Activated CD4-positive, alpha-beta memory T cell treated with anti-CD3 and anti-CD28 coated beads for 36 hours (primary cell): ENCODE results near the gene LSM5. TPM values are rescaled to one million over a fixed set of nuclear protein-coding genes. Genes with fewer than 3 reads are reported as not detected.
"Not testable (repeated sequence)": the region's sequence is repeated elsewhere in the genome, so short reads cannot be mapped to it uniquely, and the experiment has no call there.

Source experiments
- CTCF ChIA-PET: fragments of 350-600 bp; sonication (Branson Sonifier 250); formaldehyde crosslinking; loops from one replicate; lab custom pipeline; 2021; ENCODE audit warnings: antibody characterized with exemption, inconsistent platforms; lab: Charles Lee
- POLR2A ChIA-PET: fragments of 350-600 bp; sonication (Branson Sonifier 250); formaldehyde crosslinking; loops from one replicate; lab custom pipeline; 2021; ENCODE audit warnings: antibody characterized with exemption; lab: Charles Lee
- DNase-seq: peaks from one replicate; pipeline ENCODE4 v3.0.0-alpha.2; 2020
- H3K27ac Mint-ChIP-seq: one replicate; pipeline ENCODE4 v1.8.0; 2021; ENCODE audit warnings: mixed read lengths
- H3K27me3 Mint-ChIP-seq: one replicate; pipeline ENCODE4 v1.8.0; 2021; ENCODE audit warnings: mixed read lengths
- H3K36me3 Mint-ChIP-seq: one replicate; pipeline ENCODE4 v1.8.0; 2021; ENCODE audit warnings: mixed read lengths
- H3K4me1 Mint-ChIP-seq: one replicate; pipeline ENCODE4 v1.8.0; 2021; ENCODE audit warnings: low read depth, mixed read lengths
- H3K4me3 Mint-ChIP-seq: one replicate; pipeline ENCODE4 v1.8.0; 2021; ENCODE audit warnings: mild to moderate bottlenecking, mixed read lengths
- H3K9me3 Mint-ChIP-seq: one replicate; pipeline ENCODE4 v1.8.0; 2021; ENCODE audit warnings: mixed read lengths
- intact Hi-C: fragments of 100-400 bp; cut with micrococcal nuclease; formaldehyde crosslinking; loops from one replicate; pipeline ENCODE4 v1.15.1; 2023
- total RNA-seq, 2 experiments: library from RNA; stranded (reverse); gene quantifications; one replicate each; pipeline ENCODE4 v1.2.3, GENCODE V29; 2021

Gene LSM5
- total RNA-seq, 2 experiments from 2014 or later = 111 to 120 TPM

DNA sequence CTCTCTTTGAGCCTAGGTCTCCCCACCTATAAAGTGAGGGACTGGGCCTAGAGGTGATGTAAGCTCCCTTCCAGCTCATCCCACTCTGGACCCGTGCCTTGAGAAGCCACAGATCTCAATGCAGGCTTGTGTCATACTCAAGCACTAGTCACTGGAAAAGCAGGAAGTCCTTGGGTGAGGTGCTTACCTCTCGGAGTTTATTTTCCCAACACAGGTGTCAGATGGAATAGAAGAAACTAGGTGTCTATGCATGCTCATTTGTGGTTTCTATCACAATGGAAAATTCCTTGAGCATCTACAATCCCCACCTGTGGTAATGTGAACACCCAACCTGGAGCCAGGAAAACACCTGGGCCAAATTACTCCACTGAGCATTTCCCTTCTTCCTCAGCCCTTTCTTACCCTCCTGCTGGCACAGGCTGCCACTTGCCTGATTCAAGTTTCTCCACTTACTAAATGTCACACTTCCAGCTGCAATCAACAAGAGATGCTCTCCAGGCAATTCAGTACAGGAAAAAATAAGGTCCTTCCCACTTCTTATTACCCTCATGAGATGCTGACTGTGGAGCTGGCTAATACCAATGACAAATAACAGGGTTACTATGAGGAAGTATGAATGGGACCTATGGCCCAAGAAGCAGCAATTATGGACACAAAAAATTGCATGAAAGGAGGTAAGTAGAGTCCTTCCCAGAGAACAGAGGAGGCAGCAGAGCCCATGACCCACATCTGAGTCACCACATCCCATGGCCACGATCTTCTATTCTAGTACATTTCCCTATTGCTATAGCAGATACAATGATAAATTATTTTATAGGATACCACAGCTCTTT lies 13.1 kb downstream of the LSM5 start:
- CTCF ChIA-PET = interaction anchor here (0.9 kb wide), 1 partner anchor 268 kb away, joined by 3 read pairs; no protein-coding TSS in a partner anchor
- H3K4me3 Mint-ChIP-seq = no peak overlapping the region
- H3K27me3 Mint-ChIP-seq = peaks cover 2% of the 10 kb centered on the region
- no peaks in the 10 kb centered on the region for H3K9me3 Mint-ChIP-seq
- H3K27ac Mint-ChIP-seq = no peak overlapping the region
- POLR2A ChIA-PET = interaction anchor here (0.5 kb wide), 1 partner anchor 318 kb away, joined by 3 read pairs; no protein-coding TSS in a partner anchor
- DNase-seq = no peak
- no peaks in the 10 kb centered on the region for H3K4me1 Mint-ChIP-seq
- intact Hi-C loops = no loop called here
- no peaks in the 10 kb centered on the region for H3K36me3 Mint-ChIP-seq

DNA sequence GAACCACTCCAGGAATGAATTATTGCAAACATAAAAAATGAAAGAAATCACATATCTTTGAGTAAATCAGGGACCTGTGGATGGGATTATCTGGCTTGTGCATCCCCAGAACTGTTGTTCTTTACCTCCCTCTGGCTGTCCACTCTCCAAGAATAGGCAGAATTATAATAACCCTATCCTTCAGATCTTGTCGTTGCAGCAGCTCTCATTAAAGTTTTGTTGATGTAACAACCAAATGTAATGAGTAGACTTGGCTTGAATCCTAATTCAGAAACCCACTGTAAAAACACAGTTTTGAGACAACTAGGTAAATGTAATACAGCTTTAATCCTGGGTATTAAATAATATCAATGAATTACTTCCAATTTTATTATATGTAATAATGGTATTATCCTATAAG lies 16.2 kb downstream of the LSM5 start:
- Mint-ChIP-seq H3K4me1 (no peaks in the 10 kb centered on the region), H3K36me3 (no peaks in the 10 kb centered on the region), H3K27ac (no peak overlapping the region), H3K4me3 (no peak overlapping the region), H3K27me3 (peaks cover 3% of the 10 kb centered on the region), H3K9me3 (no peaks in the 10 kb centered on the region)
- no peak for DNase-seq
- CTCF ChIA-PET = interaction anchor here (1.0 kb wide), 1 partner anchor 17 kb away, joined by 3 read pairs; no protein-coding TSS in a partner anchor
- POLR2A ChIA-PET = no interaction called here
- intact Hi-C loops = no loop called here

- POLR2A ChIA-PET = no interaction called here
- intact Hi-C loops = no loop called here
These were observed 18.2 kb downstream of the LSM5 start for GRCh38 chr7:32472015-32472414.

DNA sequence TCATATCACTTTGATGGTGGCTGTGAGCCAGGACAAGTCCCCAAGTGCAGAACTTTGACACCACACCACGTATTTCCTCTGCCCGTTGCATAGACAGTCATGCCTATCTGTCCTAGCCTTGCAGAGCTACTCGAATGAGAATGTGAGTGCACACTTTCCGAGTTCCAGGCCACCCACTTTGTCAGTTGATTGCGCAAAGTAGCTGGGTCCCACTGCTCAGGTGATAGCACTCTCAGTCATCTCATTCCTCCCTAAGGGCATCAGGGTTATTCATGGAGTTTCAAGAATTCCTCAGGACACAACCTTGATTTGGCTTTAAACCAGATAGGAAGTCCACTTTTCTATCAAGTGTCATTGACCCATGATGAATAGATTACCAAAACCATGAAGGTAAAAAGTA lies 19.3 kb downstream of the LSM5 start:
- DNase-seq = no peak

More at GRCh38 chr7:32472015-32472414, 18.2 kb downstream of the LSM5 start:
- CTCF ChIA-PET = no interaction called here
- Mint-ChIP-seq H3K27ac (no peak overlapping the region), H3K4me3 (no peak overlapping the region), H3K4me1 (no peaks in the 10 kb centered on the region), H3K36me3 (no peaks in the 10 kb centered on the region), H3K27me3 (peaks cover 3% of the 10 kb centered on the region), H3K9me3 (no peaks in the 10 kb centered on the region)
- DNase-seq = no peak

GRCh38 chr7:32470004-32470403 lies 20.2 kb downstream of the LSM5 start:
- H3K27ac Mint-ChIP-seq, CTCF ChIA-PET, H3K27me3 Mint-ChIP-seq, DNase-seq, H3K9me3 Mint-ChIP-seq, H3K4me1 Mint-ChIP-seq, POLR2A ChIA-PET, intact Hi-C loops, H3K36me3 Mint-ChIP-seq, H3K4me3 Mint-ChIP-seq: not testable (repeated sequence)

More for the DNA sequence above, 19.3 kb downstream of the LSM5 start:
- intact Hi-C loops = no loop called here
- no peaks in the 10 kb centered on the region for H3K4me1 Mint-ChIP-seq
- CTCF ChIA-PET = no interaction called here
- no peak overlapping the region for H3K4me3 Mint-ChIP-seq
- peaks cover 3% of the 10 kb centered on the region for H3K27me3 Mint-ChIP-seq
- no peaks in the 10 kb centered on the region for H3K9me3 Mint-ChIP-seq
- H3K36me3 Mint-ChIP-seq = no peaks in the 10 kb centered on the region
- H3K27ac Mint-ChIP-seq = no peak overlapping the region
- POLR2A ChIA-PET = no interaction called here

GRCh38 chr7:32464641-32465416 lies 25.4 kb downstream of the LSM5 start:
- H3K27me3 Mint-ChIP-seq, CTCF ChIA-PET, POLR2A ChIA-PET: not testable (repeated sequence)

GRCh38 chr7:32462977-32463376 lies 27.2 kb downstream of the LSM5 start:
- Mint-ChIP-seq H3K36me3 (no peaks in the 10 kb centered on the region), H3K4me1 (no peaks in the 10 kb centered on the region), H3K9me3 (no peaks in the 10 kb centered on the region), H3K27me3 (peaks cover 3% of the 10 kb centered on the region), H3K4me3 (no peak overlapping the region), H3K27ac (no peak overlapping the region)
- no peak for DNase-seq
- CTCF ChIA-PET = no interaction called here
- POLR2A ChIA-PET = no interaction called here
- intact Hi-C loops = no loop called here

More at GRCh38 chr7:32464641-32465416, 25.4 kb downstream of the LSM5 start:
- H3K4me1 Mint-ChIP-seq, H3K4me3 Mint-ChIP-seq, H3K27ac Mint-ChIP-seq, H3K9me3 Mint-ChIP-seq, H3K36me3 Mint-ChIP-seq, DNase-seq, intact Hi-C loops: not testable (repeated sequence)

- Mint-ChIP-seq H3K4me3 (no peak overlapping the region), H3K9me3 (no peaks in the 10 kb centered on the region)
- CTCF ChIA-PET = no interaction called here
These were observed 27.7 kb downstream of the LSM5 start for GRCh38 chr7:32462451-32462850.

GRCh38 chr7:32461484-32461883 lies 28.7 kb downstream of the LSM5 start:
- Mint-ChIP-seq H3K4me1 (no peaks in the 10 kb centered on the region), H3K9me3 (no peaks in the 10 kb centered on the region), H3K27ac (no peak overlapping the region), H3K27me3 (peaks cover 11% of the 10 kb centered on the region), H3K4me3 (no peak overlapping the region), H3K36me3 (no peaks in the 10 kb centered on the region)
- ChIA-PET CTCF (no interaction called here), POLR2A (no interaction called here)
- no peak for DNase-seq
- intact Hi-C loops = no loop called here

More at GRCh38 chr7:32462451-32462850, 27.7 kb downstream of the LSM5 start:
- intact Hi-C loops = no loop called here
- Mint-ChIP-seq H3K36me3 (no peaks in the 10 kb centered on the region), H3K4me1 (no peaks in the 10 kb centered on the region), H3K27me3 (peaks cover 4% of the 10 kb centered on the region), H3K27ac (no peak overlapping the region)
- POLR2A ChIA-PET = no interaction called here
- DNase-seq = no peak

GRCh38 chr7:32459788-32460187 lies 30.4 kb downstream of the LSM5 start:
- peaks cover 11% of the 10 kb centered on the region for H3K27me3 Mint-ChIP-seq
- no peaks in the 10 kb centered on the region for H3K36me3 Mint-ChIP-seq
- POLR2A ChIA-PET = no interaction called here
- no peak for DNase-seq
- no peaks in the 10 kb centered on the region for H3K4me1 Mint-ChIP-seq
- no peak overlapping the region for H3K4me3 Mint-ChIP-seq
- CTCF ChIA-PET = interaction anchor here (1.3 kb wide), 1 partner anchor 20 kb away, joined by 3 read pairs; no protein-coding TSS in a partner anchor
- no peak overlapping the region for H3K27ac Mint-ChIP-seq
- intact Hi-C loops = no loop called here
- H3K9me3 Mint-ChIP-seq = no peaks in the 10 kb centered on the region

DNA sequence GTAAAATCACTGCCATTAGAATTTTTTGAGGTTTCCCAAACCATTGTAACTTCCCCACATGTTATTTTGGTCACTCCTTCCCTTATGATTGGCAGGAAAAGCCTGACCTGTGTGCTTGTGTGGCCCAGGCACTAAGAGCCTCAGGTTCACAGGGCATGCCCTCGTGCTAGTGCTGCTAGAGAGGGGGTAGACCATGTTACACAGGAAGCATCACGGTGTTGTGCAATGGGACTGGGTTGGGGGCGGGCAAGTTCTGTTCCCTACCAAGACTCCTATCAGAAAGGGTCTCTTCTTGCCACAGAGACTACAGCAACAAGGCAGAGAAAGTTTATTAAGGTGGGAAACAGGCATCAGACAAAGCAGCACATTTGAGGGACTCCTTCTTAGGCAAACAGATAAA lies 32.2 kb downstream of the LSM5 start:
- no peak for DNase-seq
- H3K4me3 Mint-ChIP-seq = no peak overlapping the region
- H3K27ac Mint-ChIP-seq = no peak overlapping the region
- H3K9me3 Mint-ChIP-seq = no peaks in the 10 kb centered on the region
- H3K27me3 Mint-ChIP-seq = peaks cover 15% of the 10 kb centered on the region
- ChIA-PET POLR2A (no interaction called here), CTCF (no interaction called here)
- intact Hi-C loops = no loop called here
- no peaks in the 10 kb centered on the region for H3K4me1 Mint-ChIP-seq
- H3K36me3 Mint-ChIP-seq = no peaks in the 10 kb centered on the region

DNA sequence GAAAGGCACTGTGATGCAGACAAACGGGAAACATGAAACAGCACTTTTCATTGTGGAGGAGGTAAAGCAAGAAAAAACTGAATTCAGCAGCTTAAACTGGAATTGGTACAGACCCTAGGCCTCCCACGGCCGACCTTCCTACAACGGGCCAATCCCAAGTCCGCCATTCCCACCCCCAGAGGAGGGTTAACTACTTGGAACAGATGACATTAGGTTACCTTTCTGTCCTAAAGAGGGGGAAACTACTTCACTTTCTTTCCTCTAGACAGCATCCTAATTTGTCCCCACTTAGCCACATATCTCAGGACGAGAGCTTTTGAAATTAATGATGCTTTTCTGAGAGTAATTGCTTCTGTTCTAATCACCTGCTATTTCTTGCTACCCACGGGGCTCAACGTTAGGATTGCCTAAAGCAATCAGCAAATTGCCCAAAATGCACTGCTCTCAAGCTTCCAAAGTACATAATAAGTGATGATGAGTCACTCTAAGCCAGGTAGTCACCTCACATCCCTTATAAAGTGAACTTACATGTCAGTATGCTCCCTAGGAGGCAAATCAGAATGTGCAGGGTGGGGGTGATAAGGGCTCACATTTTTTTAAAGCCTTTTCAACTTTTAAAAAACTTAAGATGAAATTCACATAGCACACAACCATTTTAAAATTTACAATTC lies 36.7 kb downstream of the LSM5 start:
- no peak overlapping the region for H3K4me3 Mint-ChIP-seq
- no peak overlapping the region for H3K27ac Mint-ChIP-seq
- no peaks in the 10 kb centered on the region for H3K36me3 Mint-ChIP-seq
- no peaks in the 10 kb centered on the region for H3K4me1 Mint-ChIP-seq
- intact Hi-C loops = no loop called here
- no peaks in the 10 kb centered on the region for H3K9me3 Mint-ChIP-seq
- DNase-seq = no peak
- ChIA-PET CTCF (no interaction called here), POLR2A (no interaction called here)
- H3K27me3 Mint-ChIP-seq = peaks cover 14% of the 10 kb centered on the region
